ENCODE data around the gene ABI1.

Gene ABI1

DNA sequence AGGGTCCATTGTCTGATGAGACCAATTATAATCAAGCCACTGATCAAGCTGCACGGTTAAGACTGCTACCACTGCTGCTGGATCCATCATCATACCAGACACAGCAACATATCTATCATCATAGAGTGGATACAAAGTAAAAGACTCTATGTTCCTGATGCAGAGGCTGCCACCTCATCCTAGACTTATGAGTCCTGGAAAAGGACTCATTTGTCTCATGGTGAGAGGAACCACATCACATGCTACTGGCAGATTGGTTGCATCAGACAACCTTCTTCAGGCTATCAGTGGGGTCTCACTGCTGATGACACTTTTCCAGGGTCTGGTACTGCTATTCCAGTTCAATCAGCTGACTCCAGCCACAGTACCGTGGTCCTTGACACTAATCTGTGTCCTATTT, 79.0 kb downstream of the ABI1 start:
- Histone ChIP-seq H3K9ac (ENCODE audit: low read depth, low read length) (no peak overlapping the region; the same call in 1 of the 2 replicates), H3K9me3 (ENCODE audit: control insufficient read depth, insufficient read depth, low read length) (no peaks in the 10 kb centered on the region)

GRCh38 chr10:26780793-26781601, 79.8 kb downstream of the ABI1 start:
- peaks cover 26% of the 10 kb centered on the region for H3K4me1 ChIP-seq (ENCODE audit: insufficient read depth, low read length)
- H3K9ac ChIP-seq (ENCODE audit: low read depth, low read length) = no peak overlapping the region; the same call in 1 of the 2 replicates
- H3K9me3 ChIP-seq (ENCODE audit: control insufficient read depth, insufficient read depth, low read length) = no peaks in the 10 kb centered on the region
- no peaks in the 10 kb centered on the region for H3K36me3 ChIP-seq (ENCODE audit: insufficient read depth, low read length)

More for the DNA sequence above, 79.0 kb downstream of the ABI1 start:
- peaks cover 23% of the 10 kb centered on the region for H3K4me1 ChIP-seq (ENCODE audit: insufficient read depth, low read length)
- H3K36me3 ChIP-seq (ENCODE audit: insufficient read depth, low read length) = no peaks in the 10 kb centered on the region

DNA sequence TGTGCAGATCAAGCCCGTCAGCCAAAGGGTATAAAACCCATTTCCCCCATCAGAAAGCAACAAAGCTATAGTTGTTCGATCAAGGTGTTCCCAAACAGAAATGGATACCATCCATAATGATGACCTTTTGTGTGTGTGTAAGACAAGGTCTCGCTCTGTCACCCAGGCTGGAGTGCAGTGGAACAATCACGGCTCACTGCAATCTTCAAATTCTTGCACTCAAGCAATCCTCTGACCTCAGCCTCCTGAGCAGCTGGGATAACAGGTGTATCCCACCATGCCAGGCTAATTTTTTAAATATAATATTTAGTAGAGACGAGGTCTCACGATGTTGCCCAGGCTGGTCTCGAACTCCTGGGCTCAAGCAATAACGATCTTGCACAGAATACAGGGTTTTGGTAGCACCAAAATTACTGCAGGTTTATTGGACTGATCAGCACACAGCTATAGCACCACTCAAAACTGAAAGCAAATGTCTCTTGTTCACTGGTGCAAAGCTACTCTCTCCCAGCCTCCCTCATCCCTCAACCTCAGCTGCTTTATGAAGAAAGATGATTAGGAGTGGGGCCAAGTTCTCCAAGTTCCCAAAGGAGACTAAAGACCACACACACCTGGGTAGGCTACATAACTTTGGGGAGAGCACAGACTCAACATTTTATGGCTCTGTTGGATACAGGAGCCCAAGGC, 80.5 kb downstream of the ABI1 start:
- H3K9ac ChIP-seq (ENCODE audit: low read depth, low read length) = no peak overlapping the region
- no peaks in the 10 kb centered on the region for H3K36me3 ChIP-seq (ENCODE audit: insufficient read depth, low read length)
- H3K4me1 ChIP-seq (ENCODE audit: insufficient read depth, low read length) = peaks cover 30% of the 10 kb centered on the region
- H3K9me3 ChIP-seq (ENCODE audit: control insufficient read depth, insufficient read depth, low read length) = no peaks in the 10 kb centered on the region

DNA sequence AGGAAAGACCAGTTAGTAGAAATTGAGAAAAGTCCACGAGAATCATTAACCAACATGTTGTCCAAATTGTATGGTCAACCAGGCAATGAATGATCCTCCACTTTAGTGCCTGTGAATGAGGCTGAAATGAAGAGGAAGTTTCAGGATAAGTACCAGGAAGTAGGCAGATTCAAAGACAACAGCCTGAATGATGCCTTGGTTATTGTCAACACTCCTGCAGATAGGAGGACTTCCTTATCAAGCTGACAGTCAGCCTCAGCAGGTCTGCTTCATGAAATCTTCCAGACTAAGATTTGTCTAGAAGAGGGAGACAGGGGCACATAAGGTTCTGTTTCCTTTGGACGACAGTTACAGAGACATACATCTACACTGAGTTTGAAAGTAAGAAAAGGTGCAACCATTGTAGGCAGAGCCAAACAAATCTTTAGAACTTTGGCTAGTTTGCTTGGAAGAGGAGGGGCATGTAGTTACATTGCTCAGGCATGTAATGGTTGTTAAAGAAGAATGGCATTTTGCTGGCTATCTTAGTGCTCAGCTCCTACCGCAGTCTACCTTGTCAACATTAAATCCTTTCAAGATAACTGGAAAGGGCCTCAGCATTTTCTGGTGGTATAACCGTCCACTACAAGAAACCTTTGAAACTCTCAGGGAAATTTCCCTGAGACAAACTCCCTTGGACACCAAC, 81.4 kb downstream of the ABI1 start:
- peaks cover 27% of the 10 kb centered on the region for H3K4me1 ChIP-seq (ENCODE audit: insufficient read depth, low read length)
- H3K36me3 ChIP-seq (ENCODE audit: insufficient read depth, low read length) = no peaks in the 10 kb centered on the region

DNA sequence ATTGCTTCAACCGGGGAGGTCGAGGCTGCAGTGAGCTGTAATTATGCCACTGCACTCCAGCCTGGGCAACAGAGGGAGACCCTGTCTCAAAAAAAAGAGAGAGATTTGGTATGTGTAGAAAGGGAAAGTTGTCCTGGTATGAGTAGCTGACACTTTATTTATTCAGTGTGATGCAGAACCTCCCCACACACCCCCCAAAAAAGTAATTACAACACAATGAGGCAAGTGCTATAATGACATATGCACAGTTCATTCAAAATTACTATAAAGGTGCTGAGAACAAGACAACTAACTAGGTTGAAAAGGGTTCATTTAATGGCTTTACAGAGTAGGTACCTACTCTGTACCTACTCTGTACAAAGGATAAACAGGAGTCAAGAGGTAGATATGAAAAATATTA, 83.1 kb downstream of the ABI1 start:
- Histone ChIP-seq H3K9me3 (ENCODE audit: control insufficient read depth, insufficient read depth, low read length) (no peaks in the 10 kb centered on the region), H3K4me1 (ENCODE audit: insufficient read depth, low read length) (peaks cover 27% of the 10 kb centered on the region), H3K36me3 (ENCODE audit: insufficient read depth, low read length) (no peaks in the 10 kb centered on the region), H3K9ac (ENCODE audit: low read depth, low read length) (no peak overlapping the region)

More for the DNA sequence above, 81.4 kb downstream of the ABI1 start:
- Histone ChIP-seq H3K9me3 (ENCODE audit: control insufficient read depth, insufficient read depth, low read length) (no peaks in the 10 kb centered on the region), H3K9ac (ENCODE audit: low read depth, low read length) (no peak overlapping the region)

GRCh38 chr10:26776258-26776657, 84.5 kb downstream of the ABI1 start:
- Histone ChIP-seq H3K36me3 (ENCODE audit: insufficient read depth, low read length) (no peaks in the 10 kb centered on the region), H3K4me1 (ENCODE audit: insufficient read depth, low read length) (peaks cover 19% of the 10 kb centered on the region), H3K9ac (ENCODE audit: low read depth, low read length) (no peak overlapping the region), H3K9me3 (ENCODE audit: control insufficient read depth, insufficient read depth, low read length) (no peaks in the 10 kb centered on the region)

GRCh38 chr10:26773633-26774032, 87.1 kb downstream of the ABI1 start:
- Histone ChIP-seq H3K9ac (ENCODE audit: low read depth, low read length) (no peak overlapping the region), H3K9me3 (ENCODE audit: control insufficient read depth, insufficient read depth, low read length) (no peaks in the 10 kb centered on the region), H3K4me1 (ENCODE audit: insufficient read depth, low read length) (peaks cover 18% of the 10 kb centered on the region; the same call in 1 of the 2 replicates), H3K36me3 (ENCODE audit: insufficient read depth, low read length) (no peaks in the 10 kb centered on the region)

DNA sequence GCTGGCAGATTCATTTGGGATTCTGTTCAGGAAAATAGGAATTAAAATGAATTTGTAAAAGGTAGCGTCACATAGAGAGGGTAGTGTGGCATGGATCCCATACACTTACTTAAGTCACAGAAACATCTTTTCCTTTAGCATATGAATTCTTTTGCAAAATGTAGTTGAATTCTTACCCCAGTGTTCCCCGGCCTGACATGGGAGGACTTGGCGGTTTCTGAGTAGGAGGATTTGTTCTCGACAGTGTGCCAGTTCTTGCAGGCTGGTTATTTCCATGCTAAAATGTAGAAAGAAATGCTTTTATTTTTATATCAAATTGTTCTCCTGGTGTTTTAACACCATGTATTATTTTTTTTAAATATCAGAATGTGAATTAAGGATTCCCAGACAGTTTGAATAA, 90.7 kb downstream of the ABI1 start:
- H3K9ac ChIP-seq (ENCODE audit: low read depth, low read length) = no peak overlapping the region
- no peaks in the 10 kb centered on the region for H3K9me3 ChIP-seq (ENCODE audit: control insufficient read depth, insufficient read depth, low read length)
- no peaks in the 10 kb centered on the region for H3K36me3 ChIP-seq (ENCODE audit: insufficient read depth, low read length)
- peaks cover 10% of the 10 kb centered on the region; the same call in 1 of the 2 replicates for H3K4me1 ChIP-seq (ENCODE audit: insufficient read depth, low read length)

DNA sequence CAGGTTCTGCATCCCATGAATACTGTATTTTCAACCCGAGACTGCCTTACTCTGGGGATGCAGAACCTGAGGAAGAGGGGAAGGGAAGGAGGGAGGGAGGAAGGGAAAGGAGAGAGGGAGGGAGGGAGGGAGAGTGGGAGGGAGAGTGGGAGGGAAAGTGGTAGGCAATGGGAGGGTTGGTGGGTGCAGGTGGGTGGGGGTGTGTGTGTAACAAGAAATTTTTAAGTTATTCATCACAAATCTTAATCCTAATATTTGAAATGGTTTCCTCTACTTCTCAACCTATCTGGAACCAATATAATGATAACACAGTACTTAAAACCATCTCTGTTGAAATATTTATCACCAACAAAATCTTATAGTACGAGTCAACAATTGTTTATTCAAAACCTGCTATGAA, 95.2 kb downstream of the ABI1 start:
- Histone ChIP-seq H3K9me3 (ENCODE audit: control insufficient read depth, insufficient read depth, low read length) (no peaks in the 10 kb centered on the region), H3K9ac (ENCODE audit: low read depth, low read length) (no peak overlapping the region), H3K4me1 (ENCODE audit: insufficient read depth, low read length) (peaks cover 4% of the 10 kb centered on the region; the same call in 1 of the 2 replicates), H3K36me3 (ENCODE audit: insufficient read depth, low read length) (no peaks in the 10 kb centered on the region)

- H3K36me3 ChIP-seq (ENCODE audit: insufficient read depth, low read length) = no peaks in the 10 kb centered on the region
- peaks cover 13% of the 10 kb centered on the region for H3K4me1 ChIP-seq (ENCODE audit: insufficient read depth, low read length)
- no peak overlapping the region for H3K9ac ChIP-seq (ENCODE audit: low read depth, low read length)
- H3K9me3 ChIP-seq (ENCODE audit: control insufficient read depth, insufficient read depth, low read length) = no peaks in the 10 kb centered on the region
Measured at GRCh38 chr10:26759008-26759407, 101.8 kb downstream of the ABI1 start.

DNA sequence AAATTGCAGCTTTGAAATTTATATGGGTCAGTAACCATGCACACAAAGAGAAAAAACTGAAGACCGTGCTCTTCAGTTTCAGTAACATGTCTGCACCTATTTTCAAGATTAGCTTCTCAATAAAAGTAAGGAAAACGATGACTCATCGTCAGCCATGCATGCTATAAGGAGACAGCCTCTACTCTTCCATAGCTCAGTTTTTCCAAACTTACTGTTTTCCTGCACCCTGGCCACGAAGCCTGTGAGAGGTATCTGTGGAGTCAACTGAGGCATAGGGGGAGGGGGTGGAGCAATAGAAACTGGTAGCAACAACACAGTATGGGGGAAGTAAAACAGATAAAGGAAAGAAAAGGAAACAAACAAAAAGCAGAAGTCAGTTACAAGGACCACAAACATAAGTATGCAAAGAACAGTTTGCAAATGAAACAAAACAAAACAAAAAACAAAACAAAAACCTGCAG, 105.3 kb downstream of the ABI1 start:
- no peaks in the 10 kb centered on the region for H3K36me3 ChIP-seq (ENCODE audit: insufficient read depth, low read length)
- no peaks in the 10 kb centered on the region for H3K9me3 ChIP-seq (ENCODE audit: control insufficient read depth, insufficient read depth, low read length)
- peaks cover 13% of the 10 kb centered on the region for H3K4me1 ChIP-seq (ENCODE audit: insufficient read depth, low read length)
- H3K9ac ChIP-seq (ENCODE audit: low read depth, low read length) = no peak overlapping the region

GRCh38 chr10:26746061-26746460, 114.7 kb downstream of the ABI1 start:
- no peaks in the 10 kb centered on the region; the same call in 1 of the 2 replicates for H3K36me3 ChIP-seq (ENCODE audit: insufficient read depth, low read length)
- no peaks in the 10 kb centered on the region for H3K9me3 ChIP-seq (ENCODE audit: control insufficient read depth, insufficient read depth, low read length)
- peaks cover 7% of the 10 kb centered on the region; the same call in 1 of the 2 replicates for H3K4me1 ChIP-seq (ENCODE audit: insufficient read depth, low read length)
- no peak overlapping the region for H3K9ac ChIP-seq (ENCODE audit: low read depth, low read length)

DNA sequence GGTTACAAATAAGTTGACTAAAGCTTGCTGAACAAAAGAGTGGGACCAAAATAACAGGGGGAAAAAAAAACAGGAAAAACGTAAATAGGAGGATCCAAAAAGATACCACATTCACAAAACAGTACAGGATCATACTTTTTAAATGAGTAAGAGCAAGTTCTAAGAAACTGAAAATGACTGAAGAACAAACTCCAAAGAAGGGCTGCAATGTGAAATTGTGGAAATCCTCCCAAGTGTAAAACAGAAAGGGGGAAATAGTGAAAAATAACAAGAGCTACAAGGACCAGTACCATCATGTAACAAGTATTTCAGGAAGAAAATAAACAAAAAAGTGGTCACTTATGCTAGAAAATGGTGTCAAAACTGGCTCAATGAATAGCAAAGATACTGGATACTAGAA, 116.9 kb downstream of the ABI1 start:
- Histone ChIP-seq H3K4me1 (ENCODE audit: insufficient read depth, low read length) (peaks cover 7% of the 10 kb centered on the region; the same call in 1 of the 2 replicates), H3K9me3 (ENCODE audit: control insufficient read depth, insufficient read depth, low read length) (no peaks in the 10 kb centered on the region), H3K9ac (ENCODE audit: low read depth, low read length) (no peak overlapping the region), H3K36me3 (ENCODE audit: insufficient read depth, low read length) (peaks cover 4% of the 10 kb centered on the region; the same call in 1 of the 2 replicates)

DNA sequence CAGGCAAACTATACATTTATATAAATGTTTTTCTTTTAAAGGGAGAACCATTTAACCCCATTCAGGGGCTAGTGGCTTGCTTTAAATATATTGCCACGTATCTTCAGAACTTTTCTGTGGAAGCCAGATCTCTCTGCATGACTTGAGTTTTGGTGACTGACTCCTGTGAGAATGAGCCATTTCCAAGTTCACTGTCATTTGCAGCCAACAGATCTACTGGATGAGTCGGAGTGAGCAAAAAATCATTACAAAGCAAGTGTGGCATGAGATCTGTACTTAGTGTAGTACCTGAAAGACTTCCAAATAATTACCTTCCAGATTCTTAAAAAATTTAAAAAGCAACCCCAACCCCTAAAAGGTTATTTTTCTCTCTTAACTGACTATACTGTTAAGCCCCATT, 117.7 kb downstream of the ABI1 start:
- peaks cover 7% of the 10 kb centered on the region; the same call in 1 of the 2 replicates for H3K4me1 ChIP-seq (ENCODE audit: insufficient read depth, low read length)
- no peak overlapping the region for H3K9ac ChIP-seq (ENCODE audit: low read depth, low read length)
- H3K36me3 ChIP-seq (ENCODE audit: insufficient read depth, low read length) = peaks cover 4% of the 10 kb centered on the region; the same call in 1 of the 2 replicates
- no peaks in the 10 kb centered on the region for H3K9me3 ChIP-seq (ENCODE audit: control insufficient read depth, insufficient read depth, low read length)

Measured in ES-I3 (cell line).